Activated T-helper 1 cell treated with anti-CD3 and anti-CD28 coated beads, Interleukin-12 subunit alpha, Interleukin-12 subunit beta, Interleukin-2, Interleukin-4 antibody, amounts not matched to agents 30 ng/mL and 10 ng/mL and 1 ng/mL, durations not matched to agents 14 hours and 24 hours and 36 hours (primary cell): Measurements from ENCODE around the gene P4HTM. TPM values are rescaled to one million over a fixed set of nuclear protein-coding genes. Genes with fewer than 3 reads are reported as not detected.
"Not testable (repeated sequence)": the region's sequence is repeated elsewhere in the genome, so short reads cannot be mapped to it uniquely, and the experiment has no call there.

Experiments used
- DNase-seq: peaks from one replicate; pipeline ENCODE4 v3.0.0; 2021; ENCODE audit warnings: low spot score
- H3K27ac Mint-ChIP-seq: one replicate; pipeline ENCODE4 v1.8.0; 2021; ENCODE audit warnings: mild to moderate bottlenecking, mixed read lengths
- H3K27me3 Mint-ChIP-seq: one replicate; pipeline ENCODE4 v1.8.0; 2022; ENCODE audit warnings: mild to moderate bottlenecking, moderate library complexity, mixed read lengths; ENCODE audit not compliant: insufficient read depth
- H3K36me3 Mint-ChIP-seq: one replicate; pipeline ENCODE4 v1.8.0; 2021; ENCODE audit warnings: low read depth, mixed read lengths
- H3K4me1 Mint-ChIP-seq: one replicate; pipeline ENCODE4 v1.8.0; 2021; ENCODE audit warnings: low read depth, mixed read lengths
- H3K4me3 Mint-ChIP-seq: one replicate; pipeline ENCODE4 v1.8.0; 2021; ENCODE audit warnings: mild to moderate bottlenecking, moderate library complexity, mixed read lengths
- H3K9me3 Mint-ChIP-seq: one replicate; pipeline ENCODE4 v1.8.0; 2021; ENCODE audit warnings: mixed read lengths
- intact Hi-C: fragments of 100-400 bp; cut with micrococcal nuclease; formaldehyde crosslinking; loops from one replicate; pipeline ENCODE4 v1.15.1; 2024
- total RNA-seq: library from RNA; stranded (reverse); gene quantifications from 2 replicates; pipeline ENCODE4 v1.2.3, GENCODE V29; 2022

Gene P4HTM
- total RNA-seq, 1 donor from 2014 or later, result 36.8 TPM

DNA sequence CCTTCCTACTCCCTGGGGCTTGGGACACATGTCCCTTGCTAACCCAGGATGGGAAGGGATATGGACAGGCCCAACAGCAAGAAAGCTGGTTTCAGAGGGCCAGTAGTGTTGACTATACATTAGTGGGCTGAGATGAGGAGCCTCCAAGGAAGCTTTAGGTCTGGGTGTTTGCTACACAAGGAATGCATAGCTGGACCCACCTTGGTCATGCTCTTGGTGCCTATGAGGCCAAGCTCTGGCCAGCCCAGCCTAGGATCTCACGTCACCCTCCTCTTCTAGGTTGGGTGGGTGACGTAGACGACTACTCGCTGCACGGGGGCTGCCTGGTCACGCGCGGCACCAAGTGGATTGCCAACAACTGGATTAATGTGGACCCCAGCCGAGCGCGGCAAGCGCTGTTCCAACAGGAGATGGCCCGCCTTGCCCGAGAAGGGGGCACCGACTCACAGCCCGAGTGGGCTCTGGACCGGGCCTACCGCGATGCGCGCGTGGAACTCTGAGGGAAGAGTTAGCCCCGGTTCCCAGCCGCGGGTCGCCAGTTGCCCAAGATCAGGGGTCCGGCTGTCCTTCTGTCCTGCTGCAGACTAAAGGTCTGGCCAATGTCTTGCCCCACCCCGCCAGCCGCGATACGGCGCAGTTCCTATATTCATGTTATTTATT, 16.5 kb downstream of the P4HTM start:
- DNase-seq, result no peak
- peak overlapping the region; percentile 98 for H3K4me3 Mint-ChIP-seq
- no peaks in the 10 kb centered on the region for H3K27me3 Mint-ChIP-seq
- intact Hi-C loops, result loop anchor here (1.0 to 5.0 kb wide), 11 partner anchors 12 to 738 kb away; partner anchors contain the start of genes ARIH2, DAG1, DALRD3 and IMPDH2
- peaks cover 14% of the 10 kb centered on the region for H3K36me3 Mint-ChIP-seq
- peaks cover 25% of the 10 kb centered on the region for H3K4me1 Mint-ChIP-seq
- H3K9me3 Mint-ChIP-seq, result no peaks in the 10 kb centered on the region
- peak overlapping the region; percentile 100 for H3K27ac Mint-ChIP-seq

DNA sequence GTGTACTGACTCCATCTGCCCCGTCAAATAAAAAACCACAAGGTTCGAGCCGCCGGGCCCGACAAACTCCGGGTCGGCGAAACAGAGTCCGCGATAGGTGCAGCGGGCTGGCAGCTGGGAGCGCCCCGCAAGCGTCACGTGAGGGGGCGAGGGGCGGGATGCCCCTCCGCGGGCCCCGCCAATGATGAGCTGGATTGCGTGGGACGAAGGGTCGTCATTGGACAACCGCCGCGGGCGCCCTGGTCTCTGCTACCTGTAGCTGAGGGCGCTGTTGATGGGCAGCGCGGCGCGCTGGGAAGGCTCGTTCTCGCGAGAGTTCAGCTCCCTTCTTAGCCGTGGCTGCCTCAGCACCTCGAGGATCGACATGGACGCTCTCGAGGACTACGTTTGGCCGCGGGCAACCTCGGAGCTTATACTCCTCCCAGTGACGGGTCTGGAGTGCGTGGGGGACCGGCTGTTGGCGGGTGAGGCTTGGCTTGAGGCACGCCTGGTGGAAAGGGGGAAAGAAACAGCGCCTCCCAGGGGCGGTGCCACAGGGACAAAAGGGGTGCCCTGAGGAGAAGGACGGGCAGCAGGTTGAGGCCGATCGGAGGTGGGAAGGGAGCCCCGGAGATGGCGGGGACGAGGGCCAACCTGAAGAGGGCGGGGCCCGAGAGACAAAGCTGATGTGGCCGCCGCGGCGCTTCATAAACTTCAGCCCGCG, 17.2 kb downstream of the P4HTM start, which contains the start of gene WDR6:
Gene WDR6, plus strand, starts transcription at position 324 of the 703 bp plus-strand sequence. Its CDS starts 41 bp downstream, at position 365.
- H3K36me3 Mint-ChIP-seq, result peaks cover 15% of the 10 kb centered on the region
- H3K27me3 Mint-ChIP-seq, result no peaks in the 10 kb centered on the region
- H3K4me1 Mint-ChIP-seq, result peaks cover 29% of the 10 kb centered on the region
- DNase-seq, result peak; percentile 96
- intact Hi-C loops, result loop anchor here (1.0 to 5.0 kb wide), 11 partner anchors 11 to 738 kb away; partner anchors contain the start of genes ARIH2, DAG1, DALRD3 and IMPDH2
- H3K9me3 Mint-ChIP-seq, result no peaks in the 10 kb centered on the region
- peak within 1 kb of the TSS; percentile 100 for H3K27ac Mint-ChIP-seq
- peak within 1 kb of the TSS; percentile 98 for H3K4me3 Mint-ChIP-seq

DNA sequence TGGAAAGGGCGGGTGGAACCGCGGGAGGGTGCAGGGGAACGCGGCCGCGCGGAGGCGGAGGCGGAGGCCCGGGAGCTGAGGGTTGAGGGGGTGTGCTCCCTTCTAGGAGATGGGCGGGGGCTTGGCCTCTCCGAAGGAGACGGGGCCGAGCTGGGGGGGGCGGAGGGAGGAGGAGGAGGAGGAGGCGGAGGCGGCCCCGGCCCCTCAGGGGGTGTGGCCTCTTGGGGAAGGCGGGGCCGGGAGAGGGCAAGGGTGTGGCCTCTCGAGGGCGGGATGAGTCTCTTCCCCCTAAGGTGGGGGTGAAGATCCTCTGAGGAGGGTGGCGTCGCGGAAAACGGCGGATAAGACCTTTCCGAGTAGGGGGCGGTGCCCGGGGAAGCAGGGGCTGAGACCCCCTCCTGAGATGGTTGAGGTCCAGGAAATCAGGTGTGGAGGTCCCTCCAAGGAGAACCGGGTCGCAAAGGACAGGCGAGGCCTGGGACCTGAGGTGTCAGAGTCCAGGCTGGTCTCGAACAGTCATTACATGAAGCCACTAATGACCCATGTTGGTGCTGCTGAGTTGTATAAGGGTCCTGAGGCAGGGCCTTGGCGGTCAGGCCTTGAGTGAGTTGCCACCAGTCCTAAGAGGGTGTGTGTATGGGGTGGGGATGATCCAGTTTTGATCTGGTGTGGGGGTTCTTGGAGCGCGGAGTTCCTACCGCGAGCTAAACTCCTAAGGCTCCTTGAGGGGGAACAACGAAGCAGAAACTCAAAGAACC, 17.9 kb downstream of the P4HTM start:
- H3K4me1 Mint-ChIP-seq, result peaks cover 29% of the 10 kb centered on the region
- no peaks in the 10 kb centered on the region for H3K9me3 Mint-ChIP-seq
- H3K36me3 Mint-ChIP-seq, result peaks cover 13% of the 10 kb centered on the region
- DNase-seq, result peak; percentile 87
- peak overlapping the region; percentile 100 for H3K27ac Mint-ChIP-seq
- no peaks in the 10 kb centered on the region for H3K27me3 Mint-ChIP-seq
- H3K4me3 Mint-ChIP-seq, result peak overlapping the region; percentile 98
- intact Hi-C loops, result loop anchor here (1.0 to 5.0 kb wide), 11 partner anchors 10 to 739 kb away; partner anchors contain the start of genes ARIH2, DAG1, DALRD3 and IMPDH2

DNA sequence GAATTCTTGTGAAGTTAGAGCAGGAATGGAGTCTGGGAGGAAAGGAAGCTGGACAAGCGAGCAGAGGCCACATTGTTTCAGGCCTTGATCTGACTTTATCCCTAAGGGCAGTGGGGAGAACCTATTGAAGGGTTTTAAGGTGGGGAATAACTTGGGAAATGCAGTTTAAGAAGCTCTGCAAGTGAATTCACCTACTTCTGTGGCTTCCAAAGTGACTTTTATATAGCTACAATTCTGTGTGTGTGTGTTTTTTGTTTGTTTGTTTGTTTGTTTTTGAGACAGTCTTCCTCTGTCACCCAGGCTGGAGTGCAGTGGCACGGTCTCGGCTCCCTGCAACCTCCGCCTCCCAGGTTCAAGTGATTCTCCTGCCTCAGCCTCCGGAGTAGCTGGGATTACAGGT, 18.6 kb downstream of the P4HTM start:
- DNase-seq, H3K27me3 Mint-ChIP-seq, H3K9me3 Mint-ChIP-seq: not testable (repeated sequence)
- intact Hi-C loops, result loop anchor here (5.0 kb wide), 2 partner anchors 111 to 291 kb away; partner anchors contain the start of genes IP6K2 and SLC25A20
- Mint-ChIP-seq H3K36me3 (peaks cover 13% of the 10 kb centered on the region), H3K4me1 (peaks cover 29% of the 10 kb centered on the region), H3K27ac (peak overlapping the region; percentile 100), H3K4me3 (peak overlapping the region; percentile 98)

DNA sequence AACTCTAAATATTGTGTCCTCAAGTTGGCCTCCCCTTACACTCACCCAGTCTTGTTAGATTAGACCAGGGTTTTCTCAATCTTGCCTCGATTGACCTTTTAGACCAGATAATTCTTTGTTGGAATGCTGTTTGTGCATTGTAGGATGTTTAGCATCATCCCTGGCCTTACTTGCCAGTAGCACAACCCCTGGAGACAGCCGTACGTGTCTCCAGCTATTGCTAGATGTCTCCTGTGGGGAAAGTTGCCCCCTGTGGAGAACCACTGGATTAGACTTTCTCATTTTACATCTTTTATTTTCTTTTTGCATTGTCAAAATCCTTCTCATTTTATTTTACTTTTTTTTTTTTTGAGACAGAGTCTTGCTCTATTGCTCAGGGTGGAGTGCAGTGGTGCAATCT, 19.4 kb downstream of the P4HTM start:
- Mint-ChIP-seq H3K27me3 (no peaks in the 10 kb centered on the region), H3K4me1 (peaks cover 29% of the 10 kb centered on the region), H3K27ac (no peak overlapping the region), H3K36me3 (peaks cover 13% of the 10 kb centered on the region), H3K4me3 (peak overlapping the region; percentile 65), H3K9me3 (no peaks in the 10 kb centered on the region)
- no peak for DNase-seq
- intact Hi-C loops, result loop anchor here (5.0 kb wide), 2 partner anchors 112 to 292 kb away; partner anchors contain the start of genes IP6K2 and SLC25A20

DNA sequence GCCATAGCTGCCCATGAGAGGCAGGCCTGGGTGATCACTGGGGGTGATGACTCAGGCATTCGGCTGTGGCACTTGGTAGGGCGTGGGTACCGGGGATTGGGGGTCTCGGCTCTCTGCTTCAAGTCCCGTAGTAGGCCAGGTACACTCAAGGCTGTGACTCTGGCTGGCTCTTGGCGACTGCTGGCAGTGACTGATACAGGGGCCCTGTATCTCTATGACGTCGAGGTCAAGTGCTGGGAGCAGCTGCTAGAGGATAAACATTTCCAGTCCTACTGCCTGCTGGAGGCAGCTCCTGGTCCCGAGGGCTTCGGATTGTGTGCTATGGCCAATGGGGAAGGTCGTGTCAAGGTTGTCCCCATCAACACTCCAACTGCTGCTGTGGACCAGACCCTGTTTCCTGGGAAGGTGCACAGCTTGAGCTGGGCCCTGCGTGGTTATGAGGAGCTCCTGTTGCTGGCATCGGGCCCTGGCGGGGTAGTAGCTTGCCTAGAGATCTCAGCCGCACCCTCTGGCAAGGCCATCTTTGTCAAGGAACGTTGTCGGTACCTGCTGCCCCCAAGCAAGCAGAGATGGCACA, 22.5 kb downstream of the P4HTM start:
- H3K27ac Mint-ChIP-seq, result no peak overlapping the region

DNA sequence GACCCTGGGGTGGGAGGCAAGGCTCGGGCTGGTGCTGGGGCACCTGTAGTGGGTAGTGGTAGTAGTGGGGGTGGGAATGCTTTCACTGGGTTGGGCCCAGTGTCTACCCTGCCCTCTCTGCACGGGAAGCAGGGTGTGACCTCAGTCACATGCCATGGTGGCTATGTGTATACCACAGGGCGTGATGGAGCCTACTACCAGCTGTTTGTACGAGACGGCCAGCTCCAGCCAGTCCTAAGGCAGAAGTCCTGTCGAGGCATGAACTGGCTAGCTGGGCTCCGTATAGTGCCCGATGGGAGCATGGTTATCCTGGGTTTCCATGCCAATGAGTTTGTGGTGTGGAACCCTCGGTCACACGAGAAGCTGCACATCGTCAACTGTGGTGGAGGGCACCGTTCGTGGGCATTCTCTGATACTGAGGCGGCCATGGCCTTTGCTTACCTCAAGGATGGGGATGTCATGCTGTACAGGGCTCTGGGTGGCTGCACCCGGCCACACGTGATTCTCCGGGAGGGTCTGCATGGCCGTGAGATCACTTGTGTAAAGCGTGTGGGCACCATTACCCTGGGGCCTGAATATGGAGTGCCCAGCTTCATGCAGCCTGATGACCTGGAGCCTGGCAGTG, 23.2 kb downstream of the P4HTM start:
- Mint-ChIP-seq H3K36me3 (peaks cover 20% of the 10 kb centered on the region), H3K27ac (no peak overlapping the region), H3K4me1 (peaks cover 21% of the 10 kb centered on the region), H3K27me3 (no peaks in the 10 kb centered on the region), H3K9me3 (no peaks in the 10 kb centered on the region), H3K4me3 (no peak overlapping the region)
- intact Hi-C loops, result no loop called here
- no peak for DNase-seq

More for the DNA sequence above, 22.5 kb downstream of the P4HTM start:
- Mint-ChIP-seq H3K9me3 (no peaks in the 10 kb centered on the region), H3K4me1 (peaks cover 25% of the 10 kb centered on the region), H3K36me3 (peaks cover 23% of the 10 kb centered on the region), H3K27me3 (no peaks in the 10 kb centered on the region), H3K4me3 (no peak overlapping the region)
- no peak for DNase-seq
- intact Hi-C loops, result no loop called here

DNA sequence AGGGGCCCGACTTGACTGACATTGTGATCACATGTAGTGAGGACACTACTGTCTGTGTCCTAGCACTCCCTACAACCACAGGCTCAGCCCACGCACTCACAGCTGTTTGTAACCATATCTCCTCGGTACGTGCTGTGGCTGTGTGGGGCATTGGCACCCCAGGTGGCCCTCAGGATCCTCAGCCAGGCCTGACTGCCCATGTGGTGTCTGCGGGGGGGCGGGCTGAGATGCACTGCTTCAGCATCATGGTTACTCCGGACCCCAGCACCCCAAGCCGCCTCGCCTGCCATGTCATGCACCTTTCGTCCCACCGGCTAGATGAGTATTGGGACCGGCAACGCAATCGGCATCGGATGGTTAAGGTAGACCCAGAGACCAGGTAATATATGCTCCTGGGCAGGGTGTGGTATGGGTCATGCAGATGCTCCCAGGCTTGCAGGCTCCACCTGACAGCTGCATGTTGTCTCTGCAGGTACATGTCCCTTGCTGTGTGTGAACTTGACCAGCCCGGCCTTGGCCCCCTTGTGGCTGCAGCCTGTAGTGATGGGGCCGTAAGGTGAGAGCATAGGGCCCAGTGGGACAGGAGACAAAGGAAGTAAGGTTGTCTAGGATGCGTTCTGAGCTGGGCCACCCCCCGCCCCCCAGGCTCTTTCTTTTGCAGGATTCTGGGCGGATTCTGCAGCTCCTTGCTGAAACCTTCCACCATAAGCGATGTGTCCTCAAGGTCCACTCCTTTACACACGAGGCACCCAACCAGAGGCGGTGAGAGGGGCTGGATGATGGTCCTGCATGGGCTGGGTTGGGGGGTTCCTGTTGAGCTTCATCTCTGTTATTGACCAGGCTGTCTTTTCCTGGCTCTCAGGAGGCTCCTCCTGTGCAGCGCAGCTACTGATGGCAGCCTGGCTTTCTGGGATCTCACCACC, 24.0 kb downstream of the P4HTM start:
- no peak overlapping the region for H3K4me3 Mint-ChIP-seq

DNA sequence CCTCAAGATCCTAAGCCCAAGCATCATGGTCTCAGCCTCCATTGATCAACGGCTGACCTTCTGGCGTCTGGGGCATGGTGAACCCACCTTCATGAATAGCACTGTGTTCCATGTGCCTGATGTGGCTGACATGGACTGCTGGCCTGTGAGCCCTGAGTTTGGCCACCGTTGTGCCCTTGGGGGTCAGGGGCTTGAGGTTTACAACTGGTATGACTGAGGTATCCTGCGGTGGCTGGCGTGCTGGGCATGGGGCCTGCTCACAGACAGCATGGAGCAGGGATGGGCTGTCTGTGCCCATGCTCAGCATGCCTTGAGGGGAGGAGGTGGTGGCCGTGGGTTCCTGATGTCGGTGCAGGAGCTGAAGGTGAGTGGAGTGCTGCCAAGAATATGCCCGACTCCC, 25.0 kb downstream of the P4HTM start:
- H3K27me3 Mint-ChIP-seq, result no peaks in the 10 kb centered on the region

More for the DNA sequence above, 24.0 kb downstream of the P4HTM start:
- Mint-ChIP-seq H3K36me3 (peaks cover 18% of the 10 kb centered on the region), H3K27ac (no peak overlapping the region), H3K27me3 (no peaks in the 10 kb centered on the region), H3K9me3 (no peaks in the 10 kb centered on the region), H3K4me1 (peaks cover 16% of the 10 kb centered on the region)
- intact Hi-C loops, result no loop called here
- peak; percentile 37 for DNase-seq

DNA sequence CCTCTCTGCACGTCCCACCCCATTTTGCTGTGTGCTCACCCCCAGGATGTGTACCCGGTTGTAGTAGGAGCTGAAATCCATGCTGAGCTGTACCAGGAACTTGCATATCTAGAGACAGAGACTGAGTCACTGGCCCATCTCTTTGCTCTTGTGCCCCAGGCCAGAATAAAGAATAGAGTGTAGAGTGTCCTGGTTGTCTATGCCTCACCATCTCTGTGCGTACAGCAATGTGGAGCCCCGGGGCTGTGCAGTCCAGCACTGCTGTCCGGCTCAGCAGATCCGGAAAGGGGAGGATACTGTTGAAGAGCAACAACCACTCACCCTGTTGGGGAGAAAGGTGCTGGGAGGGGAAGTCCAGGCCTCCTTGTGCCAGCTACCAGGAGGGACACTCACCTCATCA, 25.7 kb downstream of the P4HTM start:
- H3K27ac Mint-ChIP-seq, result no peak overlapping the region
- peak overlapping the region; percentile 54 for H3K4me3 Mint-ChIP-seq
- no peak for DNase-seq
- H3K9me3 Mint-ChIP-seq, result no peaks in the 10 kb centered on the region
- H3K27me3 Mint-ChIP-seq, result no peaks in the 10 kb centered on the region
- peaks cover 17% of the 10 kb centered on the region for H3K4me1 Mint-ChIP-seq
- peaks cover 18% of the 10 kb centered on the region for H3K36me3 Mint-ChIP-seq
- intact Hi-C loops, result no loop called here

More for the DNA sequence above, 25.0 kb downstream of the P4HTM start:
- no peak overlapping the region for H3K27ac Mint-ChIP-seq
- H3K4me3 Mint-ChIP-seq, result no peak overlapping the region
- peaks cover 18% of the 10 kb centered on the region for H3K36me3 Mint-ChIP-seq
- peaks cover 14% of the 10 kb centered on the region for H3K4me1 Mint-ChIP-seq
- no peak for DNase-seq
- intact Hi-C loops, result no loop called here
- H3K9me3 Mint-ChIP-seq, result no peaks in the 10 kb centered on the region
